ENCODE results near the gene CLCN5.

The CLCN5 gene

GRCh38 chrX:49922291-49923241, at the start of gene CLCN5:
Gene CLCN5, plus strand, starts transcription at chrX:49922596. Its CDS starts 2,703 bp downstream, at chrX:49925299.
- no peak for TF ChIP-seq CTCF (IDR thresholded peaks at IDR 0.05; ENCODE audit: control extremely low read depth, extremely low read depth, low read depth, missing control alignments)
- DNase-seq (ENCODE audit: extremely low spot score), result peak; percentile 93
- ChIA-PET CTCF (interaction anchor here (1.0 to 4.9 kb wide), 6 partner anchors 10 to 285 kb away, joined by 3 to 28 read pairs (median 4); no protein-coding TSS in a partner anchor), POLR2A (no interaction called here)

GRCh38 chrX:49876750-49877149, 45.6 kb upstream of the CLCN5 start:
- peak; percentile 35 for DNase-seq (ENCODE audit: extremely low spot score)
- peak; percentile 37 for TF ChIP-seq CTCF (IDR thresholded peaks at IDR 0.05; ENCODE audit: control extremely low read depth, extremely low read depth, low read depth, missing control alignments)
- POLR2A ChIA-PET, result no interaction called here
- CTCF ChIA-PET, result interaction anchor here (0.7 to 2.5 kb wide), 8 partner anchors 8 to 117 kb away, joined by 3 to 10 read pairs (median 4); partner anchors contain the start of gene CLCN5

GRCh38 chrX:49877397-49878101, 44.8 kb upstream of the CLCN5 start:
- TF ChIP-seq CTCF (IDR thresholded peaks at IDR 0.05; ENCODE audit: control extremely low read depth, extremely low read depth, low read depth, missing control alignments), result no peak
- ChIA-PET POLR2A (no interaction called here), CTCF (interaction anchor here (0.7 to 1.5 kb wide), 8 partner anchors 10 to 117 kb away, joined by 3 to 5 read pairs (median 4); partner anchors contain the start of gene CLCN5)
- DNase-seq (ENCODE audit: extremely low spot score), result no peak

GRCh38 chrX:49878128-49878833, 44.1 kb upstream of the CLCN5 start:
- CTCF ChIA-PET, result interaction anchor here (1.5 kb wide), 1 partner anchor 9 kb away, joined by 3 read pairs; no protein-coding TSS in a partner anchor
- TF ChIP-seq CTCF (IDR thresholded peaks at IDR 0.05; ENCODE audit: control extremely low read depth, extremely low read depth, low read depth, missing control alignments), result no peak
- POLR2A ChIA-PET, result no interaction called here
- no peak for DNase-seq (ENCODE audit: extremely low spot score)

GRCh38 chrX:49878834-49879655, 43.4 kb upstream of the CLCN5 start, which contains the start of gene USP27X:
Gene USP27X, plus strand, starts transcription at chrX:49879484. Its CDS starts 824 bp downstream, at chrX:49880308.
- POLR2A ChIA-PET, result no interaction called here
- DNase-seq (ENCODE audit: extremely low spot score), result peak; percentile 77
- CTCF ChIA-PET, result interaction anchor here (0.9 to 1.5 kb wide), 2 partner anchors 9 to 10 kb away, joined by 3 read pairs; no protein-coding TSS in a partner anchor
- peak; percentile 39 for TF ChIP-seq CTCF (IDR thresholded peaks at IDR 0.05; ENCODE audit: control extremely low read depth, extremely low read depth, low read depth, missing control alignments)
